Right renal pelvis (tissue), 4 donors: Measurements from ENCODE around the gene STX17. TPM values are rescaled to one million over a fixed set of nuclear protein-coding genes. Genes with fewer than 3 reads are reported as not detected.

Experiments
- polyA plus RNA-seq, 4 donors: library from polyadenylated mRNA; unstranded; fragments of 120-200 nt; gene quantifications; one replicate each; pipeline ENCODE4 v1.2.1, GENCODE V29; 2013; ENCODE audit not compliant: insufficient read length in 4 of 4

The STX17 gene
- polyA plus RNA-seq, 4 donors = 25.2 to 31.4 (median 29.4) TPM

Other genes starting within 250 kb of the STX17 start
- 1 to 10 TPM in 1 of 4 donors, under 1 TPM in 3; 0.35 to 1.3 (median 0.45) TPM for gene NR4A3, start 84.8 kb upstream of the STX17 start, polyA plus RNA-seq
- 10 to 100 TPM; 35.7 to 44.2 (median 41.1) TPM for gene ERP44, start 192.3 kb downstream of the STX17 start, polyA plus RNA-seq
- 10 to 100 TPM; 14.8 to 22.4 (median 16.5) TPM for gene INVS, start 192.6 kb downstream of the STX17 start, polyA plus RNA-seq